GM12892 (cell line): ENCODE results near the gene KIAA1671.

ENCODE experiments used
- DNase-seq: peaks from one replicate; pipeline ENCODE4 v3.0.0; 2011; ENCODE audit not compliant: insufficient read length
- FAIRE-seq: peaks from 2 replicates; lab custom pipeline; 2011; peaks lifted over from hg19 to GRCh38; lab: Jason Lieb, UNC
- POLR2A ChIP-seq: IDR thresholded peaks from 2 replicates; pipeline ENCODE4 v1.6.1; 2011; ENCODE audit warnings: low read depth, low read length, control low read depth
- POLR2AphosphoS5 ChIP-seq: IDR thresholded peaks from 2 replicates; pipeline ENCODE4 v1.6.1; 2011; ENCODE audit warnings: low read depth, low read length, control low read depth
- TAF1 ChIP-seq: IDR thresholded peaks from 2 replicates; pipeline ENCODE4 v1.6.1; 2011; ENCODE audit warnings: low read depth, mild to moderate bottlenecking, control low read depth, low read length, borderline replicate concordance

Gene KIAA1671

GRCh38 chr22:25054943-25055511 lies 102.5 kb downstream of the KIAA1671 start:
- no peak for TF ChIP-seq POLR2AphosphoS5
- no peak for TF ChIP-seq TAF1
- no peak for TF ChIP-seq POLR2A
- no peak for DNase-seq

GRCh38 chr22:25057013-25057881 lies 104.7 kb downstream of the KIAA1671 start:
- peak; percentile 46 for DNase-seq
- FAIRE-seq = no peak
- TF ChIP-seq POLR2A (no peak), POLR2AphosphoS5 (no peak), TAF1 (no peak)

More at GRCh38 chr22:25054943-25055511, 102.5 kb downstream of the KIAA1671 start:
- no peak for FAIRE-seq

DNA sequence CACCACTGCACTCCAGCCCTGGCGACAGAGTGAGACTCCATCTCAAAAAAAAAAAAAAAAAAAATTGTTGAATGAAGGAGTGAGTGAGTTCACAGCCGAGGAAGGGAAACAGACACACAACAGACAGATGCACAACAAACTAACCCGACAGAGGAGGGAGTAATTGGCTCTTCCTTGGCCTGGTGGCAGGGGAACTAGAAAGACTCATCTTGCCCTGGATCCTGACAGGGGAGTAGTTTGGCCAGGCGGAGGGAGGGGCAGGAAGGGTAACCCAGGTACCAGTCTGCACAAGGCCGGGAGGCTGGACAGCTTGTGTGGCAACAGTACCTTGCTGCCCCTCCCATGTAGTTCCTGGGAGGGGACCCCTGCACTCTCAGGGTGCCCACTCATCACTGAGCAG lies 106.9 kb downstream of the KIAA1671 start:
- FAIRE-seq (no peak), DNase-seq (no peak)
- TF ChIP-seq POLR2AphosphoS5 (no peak), TAF1 (no peak), POLR2A (no peak)

DNA sequence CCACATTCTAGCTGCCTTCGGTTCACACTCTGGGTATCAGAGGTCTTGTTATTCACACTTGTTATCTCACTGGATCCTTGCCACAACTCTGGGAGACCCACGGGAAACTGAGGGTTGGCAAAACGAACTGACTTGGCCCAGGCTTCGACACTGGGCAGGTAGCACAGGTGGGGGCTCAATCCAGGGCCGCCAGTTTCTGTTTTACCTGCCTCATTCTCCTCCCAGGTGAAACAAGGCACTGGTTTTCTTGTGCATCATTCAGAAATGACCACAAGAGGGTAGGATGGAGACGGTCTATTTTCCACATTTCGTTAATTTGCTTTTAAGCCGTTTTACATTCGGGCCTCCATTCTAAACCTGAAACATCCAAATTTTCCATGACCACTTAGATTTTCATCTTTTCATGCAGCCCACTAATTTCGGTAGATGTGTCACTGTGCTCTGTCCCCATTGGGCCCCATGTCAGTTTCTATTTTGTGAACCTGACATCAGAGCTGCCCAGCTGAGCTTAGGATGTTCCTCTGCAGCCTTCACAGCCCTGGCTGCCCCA lies 108.1 kb downstream of the KIAA1671 start:
- DNase-seq = no peak
- no peak for FAIRE-seq
- no peak for TF ChIP-seq POLR2AphosphoS5
- TF ChIP-seq TAF1 = no peak
- no peak for TF ChIP-seq POLR2A

- DNase-seq (no peak), FAIRE-seq (no peak)
- TF ChIP-seq POLR2AphosphoS5 = no peak
- no peak for TF ChIP-seq POLR2A
- TF ChIP-seq TAF1 = no peak
These were observed 108.6 kb downstream of the KIAA1671 start for GRCh38 chr22:25061134-25061533.

DNA sequence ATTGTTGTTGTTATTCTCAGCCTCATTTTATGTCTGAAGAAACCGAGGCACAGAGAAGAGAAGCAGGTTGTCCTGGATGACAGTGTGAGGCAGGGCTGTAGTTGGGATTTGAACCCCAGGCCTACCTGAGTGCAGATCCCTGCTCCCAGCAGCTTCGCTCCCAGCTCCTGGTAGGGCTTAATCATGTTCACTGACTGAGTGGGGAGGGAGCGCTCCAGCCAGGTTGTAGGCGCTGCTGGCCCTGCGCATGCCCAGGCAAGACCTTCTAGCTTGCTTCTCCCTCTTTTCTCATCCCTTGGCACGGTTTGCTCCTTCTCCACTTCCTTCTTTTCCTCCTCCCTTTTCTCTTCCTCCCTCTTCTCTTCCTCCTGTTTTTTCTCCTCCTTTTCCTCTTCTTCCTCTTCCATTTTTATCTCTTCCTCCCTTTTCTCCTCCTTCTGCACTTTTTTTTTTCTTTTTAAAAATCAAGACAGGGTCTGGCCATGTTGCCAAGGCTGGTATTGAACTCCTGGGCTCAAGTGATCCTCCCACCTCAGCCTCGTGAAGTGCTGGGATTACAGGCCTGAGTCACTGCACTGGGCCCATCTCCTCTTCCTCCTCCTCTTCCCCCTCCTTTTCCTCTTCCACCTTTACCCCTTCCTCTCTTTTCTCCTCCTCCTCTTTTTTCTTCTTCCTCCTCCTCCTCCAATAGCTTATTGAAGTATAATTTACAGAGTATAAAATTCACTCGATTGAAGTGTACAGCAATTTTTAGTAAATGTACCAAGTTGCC lies 109.3 kb downstream of the KIAA1671 start:
- FAIRE-seq (no peak), DNase-seq (no peak)
- TF ChIP-seq POLR2AphosphoS5 = no peak
- TF ChIP-seq POLR2A = no peak
- TF ChIP-seq TAF1 = no peak

GRCh38 chr22:25062386-25063085 lies 110.0 kb downstream of the KIAA1671 start:
- FAIRE-seq (no peak), DNase-seq (no peak)
- TF ChIP-seq TAF1 (no peak), POLR2AphosphoS5 (no peak), POLR2A (no peak)

- FAIRE-seq (no peak), DNase-seq (no peak)
- no peak for TF ChIP-seq POLR2A
- TF ChIP-seq TAF1 = no peak
- TF ChIP-seq POLR2AphosphoS5 = no peak
These were observed 112.5 kb downstream of the KIAA1671 start for GRCh38 chr22:25064894-25065560.

DNA sequence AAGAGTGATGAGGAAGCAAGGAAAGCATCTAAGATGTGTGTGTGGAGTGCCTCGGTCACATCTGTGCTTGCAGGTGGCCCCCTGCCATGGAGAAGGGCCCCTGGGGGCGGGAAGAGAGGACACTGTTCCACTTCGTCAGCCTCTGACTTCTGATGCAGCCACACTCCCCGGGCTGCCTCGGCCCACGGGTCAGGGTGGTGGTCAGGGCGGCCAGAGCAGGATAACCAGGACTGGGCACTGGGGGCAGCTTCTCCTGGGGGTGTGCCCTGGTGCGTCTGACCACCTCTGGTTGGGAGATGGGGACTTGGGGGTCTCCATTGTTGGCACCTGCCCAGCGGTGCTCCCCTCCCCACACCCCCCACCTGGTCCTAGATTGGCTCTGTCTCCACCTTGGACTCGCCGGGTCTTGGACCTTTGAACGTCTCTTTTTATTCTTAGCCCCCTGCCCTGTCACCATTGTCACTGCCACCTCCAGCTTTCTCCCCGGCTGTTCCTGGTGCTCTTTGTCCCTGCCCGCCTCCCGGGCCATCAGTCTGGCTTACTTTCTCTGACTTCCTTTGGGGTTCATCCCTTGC lies 114.4 kb downstream of the KIAA1671 start:
- TF ChIP-seq POLR2AphosphoS5 (no peak), TAF1 (no peak), POLR2A (no peak)
- FAIRE-seq = no peak
- no peak for DNase-seq
